Osteoblast (primary cell): ENCODE measurements around the gene PPP1R11. TPM values are rescaled to one million over a fixed set of nuclear protein-coding genes. Genes with fewer than 3 reads are reported as not detected.

Source experiments
- DNase-seq: peaks from one replicate; pipeline ENCODE4 v3.0.0; 2011; ENCODE audit warnings: low spot score, mixed read lengths; ENCODE audit not compliant: insufficient read length; ENCODE audit errors: missing footprints
- H2AFZ ChIP-seq: 2 replicates; pipeline ENCODE4 v1.6.0; 2011; ENCODE audit warnings: mild to moderate bottlenecking, low read length
- H3K27ac ChIP-seq: 2 replicates; pipeline ENCODE4 v1.5.1; 2011; ENCODE audit warnings: mild to moderate bottlenecking, low read depth, low read length, moderate library complexity
- H3K27me3 ChIP-seq: 2 replicates; pipeline ENCODE4 v1.6.0; 2012; ENCODE audit warnings: mild to moderate bottlenecking, control low read depth, inconsistent platforms, low read length, moderate library complexity; ENCODE audit not compliant: insufficient read depth
- H3K36me3 ChIP-seq: 2 replicates; pipeline ENCODE4 v1.5.1; 2011; ENCODE audit warnings: mild to moderate bottlenecking, low read length, control low read depth, moderate library complexity; ENCODE audit not compliant: insufficient read depth
- H3K4me1 ChIP-seq: 2 replicates; pipeline ENCODE4 v1.5.1; 2011; ENCODE audit warnings: mild to moderate bottlenecking, low read length, control low read depth, moderate library complexity; ENCODE audit not compliant: insufficient read depth
- H3K4me2 ChIP-seq: 2 replicates; pipeline ENCODE4 v1.6.0; 2011; ENCODE audit warnings: mild to moderate bottlenecking, low read length; ENCODE audit not compliant: insufficient read depth
- H3K4me3 ChIP-seq: fragments of 200-600 bp; sonication (generic); 3 replicates; pipeline ENCODE4 v1.5.1; 2012; ENCODE audit warnings: mild to moderate bottlenecking, low read length, inconsistent platforms; ENCODE audit not compliant: insufficient read depth
- H3K79me2 ChIP-seq: 2 replicates; pipeline ENCODE4 v1.6.0; 2012; ENCODE audit warnings: mild to moderate bottlenecking, low read length, control low read depth, inconsistent platforms; ENCODE audit not compliant: insufficient read depth
- H3K9me3 ChIP-seq: 2 replicates; pipeline ENCODE4 v1.5.1; 2011; ENCODE audit warnings: low read depth, low read length, control low read depth
- H4K20me1 ChIP-seq: 2 replicates; pipeline ENCODE4 v1.6.0; 2012; ENCODE audit warnings: mild to moderate bottlenecking, low read length, control low read depth; ENCODE audit not compliant: insufficient read depth
- total RNA-seq: library from RNA; depleted of rRNA; stranded (reverse); fragments of >200 nt; gene quantifications from 2 replicates; pipeline ENCODE4 v1.2.3, GENCODE V29; 2012
- TF ChIP-seq, protein P1 (sequence below): IDR thresholded peaks from 2 replicates; pipeline ENCODE4 v1.5.1; 2011; ENCODE audit warnings: mild to moderate bottlenecking, low read depth, low read length, moderate library complexity; ENCODE audit errors: extremely low read depth

The PPP1R11 gene
- total RNA-seq, 1 donor, result 35.1 TPM

DNA sequence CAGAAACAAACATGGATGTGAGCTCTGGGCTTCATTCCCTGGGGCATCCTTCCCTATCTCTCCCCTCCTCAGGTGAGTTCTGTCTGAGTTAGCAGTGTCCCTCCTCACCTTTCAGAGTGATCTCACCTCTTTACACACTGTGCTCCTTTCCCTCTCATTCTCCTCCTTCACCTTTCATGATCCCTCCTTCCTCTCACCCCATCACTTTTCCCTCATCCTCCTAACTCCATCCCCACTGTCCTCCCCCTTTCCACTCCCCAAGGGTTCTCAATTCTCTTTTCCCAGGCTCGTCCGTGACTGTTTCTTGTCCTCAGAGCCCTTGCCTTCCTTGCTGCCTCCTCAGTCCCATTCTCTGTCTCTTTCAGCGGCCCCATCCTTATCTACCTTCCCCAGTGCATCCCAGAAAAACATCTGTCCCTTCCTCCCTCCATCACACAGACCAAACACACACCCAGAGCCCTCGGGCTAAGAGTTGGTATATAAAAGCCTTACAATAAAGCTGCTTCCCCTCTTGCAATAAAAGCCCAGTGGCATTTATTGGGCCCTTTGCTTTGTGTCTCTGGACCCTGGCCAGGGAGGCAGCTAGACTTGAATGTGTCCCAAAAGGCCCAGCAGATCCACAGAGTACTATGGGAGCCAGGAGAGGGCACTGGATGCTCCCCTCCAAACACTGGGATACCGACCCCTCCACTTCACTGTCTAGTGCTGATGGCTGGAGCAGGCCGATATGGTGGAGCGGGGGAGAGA, 6.7 kb downstream of the PPP1R11 start:
- no peak for DNase-seq
- Histone ChIP-seq H4K20me1 (no peaks in the 10 kb centered on the region), H3K79me2 (no peaks in the 10 kb centered on the region), H3K27me3 (peaks cover 83% of the 10 kb centered on the region), H3K4me2 (no peak overlapping the region), H3K27ac (no peak overlapping the region), H3K4me1 (no peaks in the 10 kb centered on the region), H3K4me3 (no peak overlapping the region), H3K9me3 (no peaks in the 10 kb centered on the region), H3K36me3 (peaks cover 8% of the 10 kb centered on the region), H2AFZ (no peak overlapping the region)
- TF ChIP-seq, protein P1, sequence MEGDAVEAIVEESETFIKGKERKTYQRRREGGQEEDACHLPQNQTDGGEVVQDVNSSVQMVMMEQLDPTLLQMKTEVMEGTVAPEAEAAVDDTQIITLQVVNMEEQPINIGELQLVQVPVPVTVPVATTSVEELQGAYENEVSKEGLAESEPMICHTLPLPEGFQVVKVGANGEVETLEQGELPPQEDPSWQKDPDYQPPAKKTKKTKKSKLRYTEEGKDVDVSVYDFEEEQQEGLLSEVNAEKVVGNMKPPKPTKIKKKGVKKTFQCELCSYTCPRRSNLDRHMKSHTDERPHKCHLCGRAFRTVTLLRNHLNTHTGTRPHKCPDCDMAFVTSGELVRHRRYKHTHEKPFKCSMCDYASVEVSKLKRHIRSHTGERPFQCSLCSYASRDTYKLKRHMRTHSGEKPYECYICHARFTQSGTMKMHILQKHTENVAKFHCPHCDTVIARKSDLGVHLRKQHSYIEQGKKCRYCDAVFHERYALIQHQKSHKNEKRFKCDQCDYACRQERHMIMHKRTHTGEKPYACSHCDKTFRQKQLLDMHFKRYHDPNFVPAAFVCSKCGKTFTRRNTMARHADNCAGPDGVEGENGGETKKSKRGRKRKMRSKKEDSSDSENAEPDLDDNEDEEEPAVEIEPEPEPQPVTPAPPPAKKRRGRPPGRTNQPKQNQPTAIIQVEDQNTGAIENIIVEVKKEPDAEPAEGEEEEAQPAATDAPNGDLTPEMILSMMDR, result no peak

DNA sequence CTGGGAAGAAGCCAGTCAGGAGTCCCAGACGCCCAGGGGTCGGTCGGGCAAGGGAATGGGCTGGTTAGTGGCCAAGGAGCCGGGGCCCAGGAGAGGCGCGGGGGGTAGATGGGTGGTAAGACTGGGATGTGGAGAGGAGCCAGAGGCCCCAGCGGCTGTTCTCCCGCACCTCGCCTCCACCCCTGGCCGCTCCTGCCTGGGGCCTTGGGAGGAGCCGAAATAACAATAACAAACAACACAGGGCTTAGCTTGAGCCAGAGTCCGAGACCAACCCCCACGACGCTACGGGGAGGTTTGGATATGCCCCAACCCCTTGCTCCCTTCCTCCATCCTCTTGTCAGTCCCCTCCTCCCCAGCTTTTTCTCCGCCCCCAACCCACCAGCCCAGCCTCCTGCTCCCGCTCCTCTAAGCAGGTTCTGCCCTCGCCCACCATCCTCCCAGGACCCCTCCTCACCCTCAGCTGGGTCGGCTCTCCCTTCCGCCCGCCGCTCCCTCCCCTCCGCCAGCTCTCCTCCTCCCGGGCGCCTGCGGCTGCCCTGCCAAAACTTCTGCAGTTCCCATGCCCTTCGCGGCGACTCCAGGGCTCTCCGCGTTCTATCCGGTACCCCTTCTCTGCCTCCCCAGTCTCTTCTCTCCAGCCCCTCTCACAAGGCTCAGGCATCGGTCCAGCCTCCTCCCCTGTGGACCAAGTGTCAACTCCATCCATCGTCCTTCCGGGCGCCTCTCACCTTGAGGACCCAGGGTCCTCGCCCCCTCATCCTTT, 7.5 kb downstream of the PPP1R11 start:
- Histone ChIP-seq H3K4me1 (no peaks in the 10 kb centered on the region), H3K4me3 (no peak overlapping the region), H3K36me3 (peaks cover 4% of the 10 kb centered on the region), H3K27me3 (peaks cover 92% of the 10 kb centered on the region), H3K79me2 (no peaks in the 10 kb centered on the region), H4K20me1 (no peaks in the 10 kb centered on the region), H3K4me2 (no peak overlapping the region), H3K27ac (no peak overlapping the region), H3K9me3 (no peaks in the 10 kb centered on the region), H2AFZ (no peak overlapping the region)
- peak; percentile 68 for DNase-seq
- TF ChIP-seq, protein P1, result no peak

DNA sequence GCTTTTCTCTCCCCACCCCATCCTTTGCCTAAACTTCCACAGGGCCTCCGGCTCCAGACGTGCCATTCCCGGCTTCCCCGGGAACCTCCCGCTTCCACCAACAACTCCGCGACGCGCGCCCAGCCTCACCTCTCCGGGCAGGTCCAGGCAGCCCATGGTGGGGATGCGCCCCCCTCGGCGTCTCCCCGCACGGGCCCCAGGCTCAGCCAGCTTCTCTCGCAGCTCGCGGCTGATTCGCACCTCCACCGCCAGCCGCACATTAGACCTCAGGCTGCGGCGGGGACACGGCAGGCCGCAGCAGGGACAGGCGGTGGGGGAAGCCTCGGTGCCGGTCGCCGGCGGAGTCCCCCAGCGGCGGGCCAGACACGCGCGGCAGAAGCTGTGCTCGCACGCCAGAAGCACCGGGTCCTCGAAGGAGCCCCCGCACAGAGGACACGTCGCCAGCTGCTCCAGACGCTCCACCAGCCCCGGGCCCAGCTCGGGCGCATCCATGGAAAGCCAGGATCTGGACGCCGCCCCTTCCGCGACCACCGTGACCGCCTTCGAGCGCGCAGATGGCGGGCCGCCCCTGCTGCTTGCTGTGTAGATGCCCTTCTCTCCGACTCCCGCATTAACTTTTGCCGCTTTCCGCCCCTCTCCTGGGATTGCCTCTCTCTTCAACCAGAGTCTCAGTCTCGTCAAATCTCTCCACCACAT, 8.2 kb downstream of the PPP1R11 start, which contains the start of gene RNF39:
TSS of gene RNF39 (minus strand) at position 676 of the 696 bp plus-strand sequence. CDS start at position 492, 184 bp downstream.
- H3K27ac ChIP-seq, result no peak within 1 kb of the TSS
- peaks cover 91% of the 10 kb centered on the region for H3K27me3 ChIP-seq
- H3K9me3 ChIP-seq, result no peaks in the 10 kb centered on the region
- TF ChIP-seq, protein P1, result no peak
- H3K4me1 ChIP-seq, result no peaks in the 10 kb centered on the region
- H3K79me2 ChIP-seq, result no peaks in the 10 kb centered on the region
- H3K4me2 ChIP-seq, result no peak within 1 kb of the TSS
- H4K20me1 ChIP-seq, result no peaks in the 10 kb centered on the region
- peaks cover 4% of the 10 kb centered on the region for H3K36me3 ChIP-seq
- no peak within 1 kb of the TSS for H2AFZ ChIP-seq
- no peak for DNase-seq
- H3K4me3 ChIP-seq, result no peak within 1 kb of the TSS
